GM12892 (cell line): ENCODE measurements around the gene OXNAD1.

ENCODE experiments used
- POLR2A ChIP-seq: IDR thresholded peaks from 2 replicates; pipeline ENCODE4 v1.6.1; 2011; ENCODE audit warnings: low read depth, low read length, control low read depth
- POLR2AphosphoS5 ChIP-seq: IDR thresholded peaks from 2 replicates; pipeline ENCODE4 v1.6.1; 2011; ENCODE audit warnings: low read depth, low read length, control low read depth
- TAF1 ChIP-seq: IDR thresholded peaks from 2 replicates; pipeline ENCODE4 v1.6.1; 2011; ENCODE audit warnings: low read depth, mild to moderate bottlenecking, control low read depth, low read length, borderline replicate concordance

DNA sequence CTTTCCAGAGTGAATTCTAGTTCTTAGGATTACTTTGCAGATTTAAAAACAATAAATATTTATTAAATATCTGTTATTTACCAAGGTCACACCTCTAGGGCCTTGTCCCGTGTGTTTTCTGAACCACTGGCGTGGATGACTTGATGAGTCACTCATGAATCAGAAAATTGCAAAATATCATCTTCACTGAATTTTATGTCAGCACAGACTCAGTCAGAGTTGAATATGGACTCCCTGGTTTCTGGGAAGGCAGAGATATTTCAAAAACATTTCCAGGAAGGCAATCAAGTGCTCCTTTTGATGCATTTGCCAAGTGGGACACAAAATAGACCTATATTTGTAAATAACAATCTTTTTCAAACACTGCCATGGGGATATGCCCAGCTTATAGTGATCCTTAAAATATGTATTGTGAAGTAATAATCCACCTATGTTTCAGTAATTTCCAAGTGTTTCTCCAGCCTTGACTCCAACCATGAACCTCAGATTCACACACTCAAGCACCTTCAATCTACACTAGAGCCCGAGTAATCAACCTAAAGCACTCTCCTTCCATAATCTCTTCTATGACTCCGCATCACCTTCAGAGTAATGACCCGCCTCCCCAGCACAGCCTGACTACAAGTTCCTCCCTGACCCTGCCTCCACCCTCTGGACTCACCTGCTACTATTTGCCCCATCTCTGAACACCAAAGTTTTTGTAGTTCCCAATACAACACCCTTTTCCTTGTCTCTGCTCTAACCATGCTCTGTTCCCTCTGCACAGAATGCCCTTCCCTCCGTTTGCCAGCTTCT lies 24.6 kb upstream of the OXNAD1 start:
- TF ChIP-seq POLR2A: no peak
- no peak for TF ChIP-seq TAF1
- no peak for TF ChIP-seq POLR2AphosphoS5
